Subcutaneous adipose tissue (tissue), 4 donors: ENCODE measurements around the gene HTR3E. TPM values are rescaled to one million over a fixed set of nuclear protein-coding genes. Genes with fewer than 3 reads are reported as not detected.

Source experiments
- total RNA-seq, 4 donors: library from RNA; depleted of rRNA; stranded (reverse); fragments of >200 nt; gene quantifications; one replicate each; pipeline ENCODE4 v1.1.0, GENCODE V29; 2016
- TF ChIP-seq, protein P1 (sequence below): fragments of 450-650 bp; IDR thresholded peaks from one replicate; pipeline ENCODE4 v1.5.1; 2016; ENCODE audit warnings: low read depth, mild to moderate bottlenecking, control low read depth, antibody characterized with exemption, moderate library complexity

HTR3E gene
- total RNA-seq, 4 donors from 2014 or later, result not detected

DNA sequence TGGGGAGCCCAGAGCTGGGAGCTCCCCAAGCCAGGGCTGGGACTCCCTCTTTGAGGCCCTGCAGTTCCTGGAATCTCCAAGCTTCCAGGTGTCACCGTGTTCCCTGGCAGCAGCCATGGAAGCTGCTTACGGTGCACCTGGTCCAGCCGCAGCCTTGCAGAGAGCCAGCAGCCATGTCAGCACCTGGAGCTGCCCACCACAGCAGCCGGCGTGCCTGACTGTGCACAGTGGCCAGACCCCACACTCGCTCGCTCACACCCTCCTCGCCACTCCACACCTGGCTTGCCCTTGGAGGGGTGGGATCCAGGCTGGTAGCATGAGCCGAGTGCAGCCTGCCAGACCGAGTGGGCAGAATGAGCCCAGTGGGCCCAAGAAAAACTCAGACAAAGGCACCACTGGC, 14.8 kb upstream of the HTR3E start:
- TF ChIP-seq, protein P1, sequence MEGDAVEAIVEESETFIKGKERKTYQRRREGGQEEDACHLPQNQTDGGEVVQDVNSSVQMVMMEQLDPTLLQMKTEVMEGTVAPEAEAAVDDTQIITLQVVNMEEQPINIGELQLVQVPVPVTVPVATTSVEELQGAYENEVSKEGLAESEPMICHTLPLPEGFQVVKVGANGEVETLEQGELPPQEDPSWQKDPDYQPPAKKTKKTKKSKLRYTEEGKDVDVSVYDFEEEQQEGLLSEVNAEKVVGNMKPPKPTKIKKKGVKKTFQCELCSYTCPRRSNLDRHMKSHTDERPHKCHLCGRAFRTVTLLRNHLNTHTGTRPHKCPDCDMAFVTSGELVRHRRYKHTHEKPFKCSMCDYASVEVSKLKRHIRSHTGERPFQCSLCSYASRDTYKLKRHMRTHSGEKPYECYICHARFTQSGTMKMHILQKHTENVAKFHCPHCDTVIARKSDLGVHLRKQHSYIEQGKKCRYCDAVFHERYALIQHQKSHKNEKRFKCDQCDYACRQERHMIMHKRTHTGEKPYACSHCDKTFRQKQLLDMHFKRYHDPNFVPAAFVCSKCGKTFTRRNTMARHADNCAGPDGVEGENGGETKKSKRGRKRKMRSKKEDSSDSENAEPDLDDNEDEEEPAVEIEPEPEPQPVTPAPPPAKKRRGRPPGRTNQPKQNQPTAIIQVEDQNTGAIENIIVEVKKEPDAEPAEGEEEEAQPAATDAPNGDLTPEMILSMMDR, result no peak

DNA sequence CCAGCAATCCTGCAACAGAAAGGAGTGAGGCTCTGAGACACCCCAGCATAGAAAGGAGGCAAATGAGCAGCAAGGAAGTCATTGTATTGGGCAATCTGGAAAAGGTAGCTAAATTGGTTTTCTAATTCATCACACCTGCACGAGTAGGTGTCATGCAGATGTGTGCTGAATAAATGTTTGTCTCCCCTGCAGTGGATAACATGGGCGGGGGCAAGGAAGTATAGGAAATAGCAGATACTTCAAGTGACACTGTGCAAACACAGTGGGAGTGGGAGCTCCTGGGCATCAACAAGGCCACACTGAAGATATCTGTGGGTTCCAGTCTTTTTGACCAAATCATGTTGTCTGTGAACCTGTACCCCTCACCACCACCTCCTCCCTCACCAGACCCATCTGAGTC, 14.4 kb upstream of the HTR3E start:
- TF ChIP-seq, protein P1, result no peak

DNA sequence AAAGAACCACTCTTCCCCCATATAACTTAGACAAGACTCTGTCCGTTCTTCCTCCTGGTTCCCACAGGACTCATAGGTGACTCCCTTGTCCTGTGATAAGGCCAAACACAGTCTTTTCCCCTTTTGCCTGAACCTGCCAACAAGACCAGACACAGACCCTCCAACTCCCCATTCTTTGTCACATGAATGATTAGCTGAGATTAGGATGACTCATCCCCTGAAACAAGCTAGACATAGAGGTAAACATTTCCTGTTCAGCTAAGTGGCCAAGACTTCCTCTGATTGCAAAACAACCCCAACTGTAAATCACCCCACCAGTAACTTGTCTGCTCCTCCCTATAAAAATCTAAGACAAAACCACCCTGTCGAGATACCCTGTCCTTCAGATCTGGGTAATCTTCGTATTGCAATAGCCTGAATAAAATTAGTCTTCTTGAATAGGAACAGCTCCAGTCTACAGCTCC, 11.4 kb upstream of the HTR3E start:
- TF ChIP-seq, protein P1, result no peak

DNA sequence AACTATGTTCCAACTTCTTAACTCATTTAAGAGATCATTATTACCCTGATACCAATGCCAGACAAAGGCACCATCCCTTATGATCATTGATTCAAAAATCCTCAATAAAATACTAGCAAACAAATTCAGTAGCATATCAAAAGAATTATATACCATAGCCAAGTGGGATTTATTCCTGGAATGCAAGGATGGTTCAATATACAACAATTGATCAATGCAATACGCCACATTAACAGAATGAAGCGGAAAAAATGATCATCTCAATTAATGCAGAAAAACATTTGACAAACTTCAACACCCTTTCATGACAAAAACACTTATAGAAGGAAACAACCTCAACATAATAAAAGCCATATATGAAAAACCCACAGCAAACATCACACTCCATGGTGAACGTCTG, 4.7 kb upstream of the HTR3E start:
- TF ChIP-seq, protein P1, result no peak

DNA sequence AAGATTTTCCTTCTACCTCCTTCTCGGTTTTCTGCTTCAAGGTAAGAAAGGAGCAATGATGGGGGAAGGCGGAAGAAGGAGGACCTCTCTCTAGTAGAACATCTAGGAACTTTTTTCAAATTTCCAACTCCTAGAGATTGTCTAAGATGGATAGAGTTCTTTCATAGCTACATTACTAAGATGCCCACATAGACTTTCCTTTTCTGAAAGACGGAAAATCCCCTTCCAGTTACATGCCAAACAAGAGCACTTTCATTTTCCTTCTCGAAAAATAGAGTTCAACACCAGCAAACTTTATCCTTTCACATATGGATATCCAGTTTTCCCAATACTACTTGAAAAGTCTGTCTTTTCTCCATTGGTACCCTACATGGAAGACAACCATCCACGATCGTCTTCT, 692 bp downstream of the HTR3E start:
- TF ChIP-seq, protein P1, result no peak

DNA sequence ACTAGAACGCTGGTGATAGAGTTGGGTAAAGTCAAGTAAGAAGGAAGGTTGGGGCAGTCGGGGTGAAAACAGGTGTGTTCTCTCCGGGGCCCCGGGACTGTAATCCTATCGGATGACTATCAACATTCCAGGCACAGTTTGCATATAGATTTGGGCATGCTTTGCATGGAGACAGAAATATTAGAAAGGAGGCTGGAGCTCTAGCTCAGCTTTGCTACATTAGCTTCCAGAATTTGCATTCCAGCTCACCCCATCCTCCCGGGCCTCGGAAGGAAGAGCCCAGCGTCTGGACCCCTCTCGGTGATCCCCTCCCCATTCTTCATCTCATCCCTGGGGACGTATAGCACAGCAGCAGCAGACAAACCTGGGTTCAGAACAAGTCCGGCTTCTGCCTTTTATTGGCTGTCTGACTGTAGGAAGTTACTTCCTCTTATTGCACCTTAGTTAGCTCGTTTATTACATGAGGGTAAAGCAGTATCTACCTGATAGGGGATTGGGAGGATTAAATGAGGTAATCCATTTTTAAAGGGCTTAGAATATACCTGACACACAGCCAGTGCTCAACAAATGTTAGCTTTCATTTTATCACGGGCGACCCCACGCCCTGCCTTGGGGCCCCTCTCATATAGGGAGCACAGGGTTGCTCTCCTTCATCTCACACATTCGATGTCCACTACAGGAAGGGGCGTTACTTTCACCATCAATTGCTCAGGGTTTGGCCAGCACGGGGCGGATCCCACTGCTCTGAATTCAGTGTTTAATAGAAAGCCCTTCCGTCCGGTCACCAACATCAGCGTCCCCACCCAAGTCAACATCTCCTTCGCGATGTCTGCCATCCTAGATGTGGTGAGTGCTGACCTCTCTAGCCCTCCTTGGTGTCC, 3.2 kb downstream of the HTR3E start:
- TF ChIP-seq, protein P1, result no peak

DNA sequence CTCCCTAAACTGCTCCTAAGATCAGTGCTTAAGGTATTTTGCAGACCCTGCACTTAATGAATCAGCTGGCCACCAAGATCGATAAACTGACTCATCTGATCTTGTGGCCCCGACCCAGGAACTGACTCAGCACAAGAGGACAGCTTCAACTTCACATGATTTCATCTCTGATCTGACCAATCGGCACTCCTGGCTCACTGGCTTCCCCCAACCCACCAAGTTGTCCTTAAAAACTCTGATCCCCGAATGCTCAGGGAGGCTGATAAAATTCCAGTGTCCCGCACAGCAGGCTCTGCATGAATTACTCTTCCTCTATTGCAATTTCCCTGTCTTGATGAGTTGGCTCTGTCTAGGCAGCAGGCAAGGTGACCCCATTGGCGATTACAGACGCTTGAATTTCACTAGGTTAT, 13.5 kb downstream of the HTR3E start:
- TF ChIP-seq, protein P1, result no peak
